ENCODE data around the gene CACNA1G. TPM values are rescaled to one million over a fixed set of nuclear protein-coding genes. Genes with fewer than 3 reads are reported as not detected.

CACNA1G gene
- total RNA-seq, 1 experiment from 2014 or later: not detected

DNA sequence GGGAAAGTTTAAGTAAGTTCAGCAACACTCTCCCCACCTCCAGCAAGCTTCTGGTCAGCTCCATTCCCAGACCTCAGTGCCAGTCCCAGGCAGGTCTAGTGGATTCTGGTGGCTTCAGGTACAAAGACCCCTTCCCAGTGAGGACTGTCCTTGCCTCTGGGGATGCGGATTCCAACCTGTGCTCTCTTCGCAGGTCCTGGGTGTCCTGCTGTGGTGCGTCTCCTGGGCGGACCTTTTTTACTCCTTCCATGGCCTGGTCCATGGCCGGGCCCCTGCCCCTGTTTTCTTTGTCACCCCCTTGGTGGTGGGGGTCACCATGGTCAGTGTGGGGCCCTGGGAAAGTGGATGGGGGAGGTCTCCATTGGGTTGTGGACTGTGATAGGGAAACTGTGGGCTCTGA is 96.0 kb downstream of the CACNA1G start:
- H4K20me1 ChIP-seq (ENCODE audit: insufficient read depth, low read depth, low read length): no peaks in the 10 kb centered on the region
- no peaks in the 10 kb centered on the region for H3K9me2 ChIP-seq (replicated peaks; ENCODE audit: insufficient read depth, low read length)
- H3K9ac ChIP-seq (ENCODE audit: low read length): no peak overlapping the region
- no peak overlapping the region for H3K4me2 ChIP-seq (ENCODE audit: low read depth, low read length, poor library complexity, severe bottlenecking)
- no peaks in the 10 kb centered on the region for H3K9me3 ChIP-seq (ENCODE audit: low read length)
- H3K27me3 ChIP-seq (ENCODE audit: low read length): no peaks in the 10 kb centered on the region
- H3K79me2 ChIP-seq (ENCODE audit: low read length): no peaks in the 10 kb centered on the region
- no peak overlapping the region for H2AFZ ChIP-seq (ENCODE audit: low read length)
- no peak overlapping the region for H3K4me3 ChIP-seq (ENCODE audit: low read length)
- 0 out of 2 replicates have a peak, but pooled peaks cover 3% of the 10 kb centered on the region for H3K4me1 ChIP-seq (ENCODE audit: low read length)
- no peak for DNase-seq
- H3K36me3 ChIP-seq (ENCODE audit: insufficient read depth, low read length): no peaks in the 10 kb centered on the region
- H3K27ac ChIP-seq (ENCODE audit: low read length): no peak overlapping the region

DNA sequence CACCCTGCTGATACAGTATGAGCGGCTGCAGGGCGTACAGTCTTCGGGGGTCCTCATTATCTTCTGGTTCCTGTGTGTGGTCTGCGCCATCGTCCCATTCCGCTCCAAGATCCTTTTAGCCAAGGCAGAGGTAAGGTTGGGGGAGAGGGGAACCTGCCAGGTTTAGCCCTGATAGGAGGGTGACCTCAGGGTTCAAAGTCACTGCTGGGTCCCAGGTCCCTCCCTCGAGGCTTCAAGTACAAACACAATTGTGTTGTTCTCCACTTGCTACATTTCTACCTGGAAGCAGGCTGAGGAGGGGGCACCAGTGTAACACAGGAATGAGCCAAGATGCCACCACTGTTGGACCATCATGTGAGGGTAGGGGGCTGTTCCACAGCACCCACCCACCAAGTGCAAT is 96.5 kb downstream of the CACNA1G start:
- no peaks in the 10 kb centered on the region for H3K36me3 ChIP-seq (ENCODE audit: insufficient read depth, low read length)
- H3K79me2 ChIP-seq (ENCODE audit: low read length): no peaks in the 10 kb centered on the region
- H3K4me2 ChIP-seq (ENCODE audit: low read depth, low read length, poor library complexity, severe bottlenecking): no peak overlapping the region
- no peak overlapping the region for H3K27ac ChIP-seq (ENCODE audit: low read length)
- no peak overlapping the region for H3K9ac ChIP-seq (ENCODE audit: low read length)
- no peak for DNase-seq
- no peaks in the 10 kb centered on the region for H3K9me2 ChIP-seq (replicated peaks; ENCODE audit: insufficient read depth, low read length)
- no peaks in the 10 kb centered on the region for H3K27me3 ChIP-seq (ENCODE audit: low read length)
- H3K4me1 ChIP-seq (ENCODE audit: low read length): 0 out of 2 replicates have a peak, but pooled peaks cover 3% of the 10 kb centered on the region
- H3K9me3 ChIP-seq (ENCODE audit: low read length): no peaks in the 10 kb centered on the region
- H3K4me3 ChIP-seq (ENCODE audit: low read length): no peak overlapping the region
- H2AFZ ChIP-seq (ENCODE audit: low read length): no peak overlapping the region
- H4K20me1 ChIP-seq (ENCODE audit: insufficient read depth, low read depth, low read length): no peaks in the 10 kb centered on the region

DNA sequence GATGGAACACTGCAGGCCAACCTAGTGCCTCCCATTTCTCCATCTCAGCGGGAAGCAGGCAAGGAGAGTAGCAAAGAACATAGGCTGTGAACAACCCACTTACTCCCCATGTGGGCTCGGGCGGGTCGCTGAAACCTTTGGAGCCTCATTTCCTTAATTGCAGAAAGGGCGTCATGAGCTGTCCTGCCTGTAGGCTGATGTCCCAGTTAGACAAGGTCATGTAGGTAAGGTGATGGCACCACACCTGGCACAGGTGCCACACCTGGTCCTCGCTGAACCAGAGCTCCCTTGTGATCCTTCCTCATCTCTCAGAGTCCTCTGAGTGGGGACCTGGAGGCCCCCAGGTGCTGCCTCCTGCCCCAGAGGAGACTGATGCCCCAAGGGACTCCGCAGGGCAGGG is 97.1 kb downstream of the CACNA1G start:
- Histone ChIP-seq H3K79me2 (ENCODE audit: low read length) (no peaks in the 10 kb centered on the region), H3K27me3 (ENCODE audit: low read length) (no peaks in the 10 kb centered on the region), H3K36me3 (ENCODE audit: insufficient read depth, low read length) (no peaks in the 10 kb centered on the region), H3K9ac (ENCODE audit: low read length) (no peak overlapping the region), H3K27ac (ENCODE audit: low read length) (no peak overlapping the region), H3K9me3 (ENCODE audit: low read length) (no peaks in the 10 kb centered on the region), H3K4me3 (ENCODE audit: low read length) (no peak overlapping the region), H3K4me2 (ENCODE audit: low read depth, low read length, poor library complexity, severe bottlenecking) (no peak overlapping the region), H2AFZ (ENCODE audit: low read length) (no peak overlapping the region), H4K20me1 (ENCODE audit: insufficient read depth, low read depth, low read length) (no peaks in the 10 kb centered on the region), H3K9me2 (replicated peaks; ENCODE audit: insufficient read depth, low read length) (no peaks in the 10 kb centered on the region), H3K4me1 (ENCODE audit: low read length) (0 out of 2 replicates have a peak, but pooled peaks cover 3% of the 10 kb centered on the region)
- DNase-seq: no peak

DNA sequence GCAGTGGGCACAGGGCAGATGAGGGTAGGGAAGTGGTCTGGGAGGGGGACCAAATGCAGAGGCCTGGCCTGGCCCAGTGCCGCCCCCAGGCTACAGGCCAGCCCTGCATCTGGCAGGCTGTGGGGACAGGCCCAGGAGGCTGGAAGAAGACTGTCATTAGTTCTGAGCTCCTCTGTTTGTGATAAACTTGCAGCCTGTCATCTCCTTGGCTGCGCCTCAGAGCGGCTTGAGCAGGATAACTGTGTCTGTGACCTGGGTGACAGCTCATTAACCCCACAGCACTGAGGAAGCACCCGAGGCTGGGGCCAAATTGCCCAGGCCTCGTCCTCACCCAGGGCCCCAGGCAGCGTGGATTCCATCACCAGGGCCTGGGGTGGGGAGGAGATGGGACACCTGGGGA is 98.1 kb downstream of the CACNA1G start:
- no peak overlapping the region for H3K27ac ChIP-seq (ENCODE audit: low read length)
- DNase-seq: no peak
- H4K20me1 ChIP-seq (ENCODE audit: insufficient read depth, low read depth, low read length): no peaks in the 10 kb centered on the region
- no peak overlapping the region for H3K4me2 ChIP-seq (ENCODE audit: low read depth, low read length, poor library complexity, severe bottlenecking)
- no peaks in the 10 kb centered on the region for H3K9me3 ChIP-seq (ENCODE audit: low read length)
- no peak overlapping the region for H2AFZ ChIP-seq (ENCODE audit: low read length)
- H3K36me3 ChIP-seq (ENCODE audit: insufficient read depth, low read length): no peaks in the 10 kb centered on the region
- H3K4me3 ChIP-seq (ENCODE audit: low read length): no peak overlapping the region
- H3K79me2 ChIP-seq (ENCODE audit: low read length): no peaks in the 10 kb centered on the region
- H3K9me2 ChIP-seq (replicated peaks; ENCODE audit: insufficient read depth, low read length): no peaks in the 10 kb centered on the region
- no peak overlapping the region for H3K9ac ChIP-seq (ENCODE audit: low read length)
- no peaks in the 10 kb centered on the region for H3K27me3 ChIP-seq (ENCODE audit: low read length)
- H3K4me1 ChIP-seq (ENCODE audit: low read length): 0 out of 2 replicates have a peak, but pooled peaks cover 3% of the 10 kb centered on the region

DNA sequence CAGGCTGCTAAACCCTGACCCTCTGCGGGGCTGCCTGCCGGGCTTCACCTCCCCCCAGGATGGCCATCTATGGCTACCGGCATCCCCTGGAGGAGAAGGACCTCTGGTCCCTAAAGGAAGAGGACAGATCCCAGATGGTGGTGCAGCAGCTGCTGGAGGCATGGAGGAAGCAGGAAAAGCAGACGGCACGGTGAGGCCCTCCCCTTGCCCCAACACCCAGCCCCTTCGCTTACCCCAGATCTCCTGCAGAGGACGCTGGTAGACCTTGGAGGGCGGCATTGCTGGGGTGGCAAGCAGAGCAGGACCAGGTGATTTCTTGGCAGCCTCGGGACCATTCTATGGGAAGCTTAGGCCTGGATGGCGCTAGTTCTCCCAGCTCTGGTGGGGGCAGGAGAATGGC is 98.7 kb downstream of the CACNA1G start:
- no peak overlapping the region for H3K4me3 ChIP-seq (ENCODE audit: low read length)
- no peaks in the 10 kb centered on the region for H3K4me1 ChIP-seq (ENCODE audit: low read length)
- H3K79me2 ChIP-seq (ENCODE audit: low read length): no peaks in the 10 kb centered on the region
- no peaks in the 10 kb centered on the region for H3K9me3 ChIP-seq (ENCODE audit: low read length)
- H3K27me3 ChIP-seq (ENCODE audit: low read length): no peaks in the 10 kb centered on the region
- peak; percentile 51 for DNase-seq
- no peaks in the 10 kb centered on the region for H3K9me2 ChIP-seq (replicated peaks; ENCODE audit: insufficient read depth, low read length)
- no peak overlapping the region for H2AFZ ChIP-seq (ENCODE audit: low read length)
- no peaks in the 10 kb centered on the region for H3K36me3 ChIP-seq (ENCODE audit: insufficient read depth, low read length)
- no peak overlapping the region for H3K4me2 ChIP-seq (ENCODE audit: low read depth, low read length, poor library complexity, severe bottlenecking)
- H3K27ac ChIP-seq (ENCODE audit: low read length): no peak overlapping the region
- no peak overlapping the region for H3K9ac ChIP-seq (ENCODE audit: low read length)
- H4K20me1 ChIP-seq (ENCODE audit: insufficient read depth, low read depth, low read length): no peaks in the 10 kb centered on the region

DNA sequence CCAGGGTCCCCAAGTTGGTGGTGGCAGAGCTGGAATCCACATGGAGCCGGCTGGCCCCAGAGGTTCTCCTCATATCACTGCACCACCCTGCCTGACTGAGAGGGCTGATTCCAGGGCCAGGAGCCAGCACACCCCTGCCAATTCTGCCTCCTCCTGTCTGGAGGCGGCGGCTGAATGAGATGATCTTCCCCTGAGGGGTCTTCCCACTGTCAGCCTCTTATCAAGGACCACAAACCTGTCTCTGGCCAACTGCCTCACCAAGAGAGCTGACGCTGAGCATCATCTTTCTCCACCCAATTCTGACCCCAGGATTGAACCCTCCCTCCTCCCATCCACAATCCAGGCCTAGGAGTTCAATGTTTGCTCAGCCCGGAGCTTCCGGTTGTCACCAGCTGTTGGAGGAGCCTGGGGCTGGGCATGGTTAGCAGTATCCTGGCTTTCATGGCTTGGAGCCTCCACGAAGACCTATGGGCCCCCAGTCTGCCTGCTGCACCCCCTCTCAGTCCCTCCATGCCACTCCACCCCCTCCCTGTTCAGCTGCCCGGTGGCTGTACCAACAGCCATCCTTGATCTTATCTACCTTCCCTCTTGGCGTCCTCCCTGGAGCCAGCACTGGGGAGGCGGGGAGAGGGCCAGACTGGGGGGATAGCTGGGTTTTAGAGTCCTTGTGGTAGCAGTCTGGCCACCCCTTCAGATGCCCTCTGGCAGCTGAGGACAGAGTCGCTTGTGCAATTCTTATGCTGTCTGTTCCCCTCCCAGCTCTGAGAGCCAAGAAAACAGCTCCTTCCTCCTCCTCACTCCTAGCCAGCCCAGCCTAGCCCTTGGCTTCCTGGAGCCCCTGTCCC is 99.7 kb downstream of the CACNA1G start:
- Histone ChIP-seq H4K20me1 (ENCODE audit: insufficient read depth, low read depth, low read length) (no peaks in the 10 kb centered on the region), H3K9ac (ENCODE audit: low read length) (no peak overlapping the region), H3K27ac (ENCODE audit: low read length) (no peak overlapping the region), H3K4me2 (ENCODE audit: low read depth, low read length, poor library complexity, severe bottlenecking) (no peak overlapping the region), H3K79me2 (ENCODE audit: low read length) (no peaks in the 10 kb centered on the region), H3K4me3 (ENCODE audit: low read length) (no peak overlapping the region), H2AFZ (ENCODE audit: low read length) (no peak overlapping the region), H3K27me3 (ENCODE audit: low read length) (no peaks in the 10 kb centered on the region), H3K4me1 (ENCODE audit: low read length) (no peaks in the 10 kb centered on the region), H3K9me2 (replicated peaks; ENCODE audit: insufficient read depth, low read length) (no peaks in the 10 kb centered on the region), H3K9me3 (ENCODE audit: low read length) (no peaks in the 10 kb centered on the region), H3K36me3 (ENCODE audit: insufficient read depth, low read length) (no peaks in the 10 kb centered on the region)
- DNase-seq: no peak

DNA sequence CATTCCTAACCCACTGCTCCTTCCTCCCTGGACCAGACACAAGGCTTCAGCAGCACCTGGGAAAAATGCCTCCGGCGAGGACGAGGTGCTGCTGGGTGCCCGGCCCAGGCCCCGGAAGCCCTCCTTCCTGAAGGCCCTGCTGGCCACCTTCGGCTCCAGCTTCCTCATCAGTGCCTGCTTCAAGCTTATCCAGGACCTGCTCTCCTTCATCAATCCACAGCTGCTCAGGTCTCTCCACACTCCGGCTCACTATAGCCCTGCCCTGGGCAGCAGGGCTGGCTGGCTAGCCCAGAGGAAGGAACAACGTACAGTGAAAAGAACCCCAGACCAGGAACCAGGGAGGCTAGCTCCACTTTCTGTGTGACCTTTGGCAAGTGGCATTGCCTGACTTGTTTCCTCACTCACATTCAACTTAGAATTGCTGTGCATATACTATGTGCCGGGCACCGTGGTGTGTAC is 100.4 kb downstream of the CACNA1G start:
- H4K20me1 ChIP-seq (ENCODE audit: insufficient read depth, low read depth, low read length): no peaks in the 10 kb centered on the region
- no peaks in the 10 kb centered on the region for H3K9me3 ChIP-seq (ENCODE audit: low read length)
- H3K9me2 ChIP-seq (replicated peaks; ENCODE audit: insufficient read depth, low read length): no peaks in the 10 kb centered on the region
- no peak overlapping the region for H3K27ac ChIP-seq (ENCODE audit: low read length)
- H2AFZ ChIP-seq (ENCODE audit: low read length): no peak overlapping the region
- no peak overlapping the region for H3K4me3 ChIP-seq (ENCODE audit: low read length)
- no peaks in the 10 kb centered on the region for H3K27me3 ChIP-seq (ENCODE audit: low read length)
- H3K4me1 ChIP-seq (ENCODE audit: low read length): no peaks in the 10 kb centered on the region
- no peak overlapping the region for H3K4me2 ChIP-seq (ENCODE audit: low read depth, low read length, poor library complexity, severe bottlenecking)
- H3K36me3 ChIP-seq (ENCODE audit: insufficient read depth, low read length): no peaks in the 10 kb centered on the region
- no peak overlapping the region for H3K9ac ChIP-seq (ENCODE audit: low read length)
- no peak for DNase-seq
- no peaks in the 10 kb centered on the region for H3K79me2 ChIP-seq (ENCODE audit: low read length)

DNA sequence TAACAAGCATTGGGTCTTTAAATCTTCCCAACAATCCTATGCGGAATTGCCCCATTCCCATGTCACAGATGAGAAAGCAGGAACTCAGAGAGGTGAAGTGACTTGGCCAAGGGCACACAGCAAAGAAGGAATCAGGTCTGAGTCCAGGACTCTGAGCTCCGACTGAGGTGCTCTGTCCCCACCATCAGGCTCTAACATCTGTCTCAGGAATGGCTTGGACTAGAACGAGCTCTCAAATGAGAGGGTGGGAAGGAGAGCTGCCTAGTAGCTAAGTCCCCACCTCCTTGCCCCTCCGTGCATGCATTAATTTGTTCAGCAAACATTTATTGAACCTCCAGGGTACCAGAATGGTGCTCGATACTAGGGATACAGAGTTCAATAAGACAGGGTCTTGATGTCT is 100.8 kb downstream of the CACNA1G start:
- H3K4me1 ChIP-seq (ENCODE audit: low read length): no peaks in the 10 kb centered on the region
- H3K27ac ChIP-seq (ENCODE audit: low read length): no peak overlapping the region
- H3K4me3 ChIP-seq (ENCODE audit: low read length): no peak overlapping the region
- H3K9ac ChIP-seq (ENCODE audit: low read length): no peak overlapping the region
- no peaks in the 10 kb centered on the region for H4K20me1 ChIP-seq (ENCODE audit: insufficient read depth, low read depth, low read length)
- H3K79me2 ChIP-seq (ENCODE audit: low read length): no peaks in the 10 kb centered on the region
- H3K9me2 ChIP-seq (replicated peaks; ENCODE audit: insufficient read depth, low read length): no peaks in the 10 kb centered on the region
- H3K36me3 ChIP-seq (ENCODE audit: insufficient read depth, low read length): no peaks in the 10 kb centered on the region
- H3K4me2 ChIP-seq (ENCODE audit: low read depth, low read length, poor library complexity, severe bottlenecking): no peak overlapping the region
- no peak overlapping the region for H2AFZ ChIP-seq (ENCODE audit: low read length)
- no peaks in the 10 kb centered on the region for H3K9me3 ChIP-seq (ENCODE audit: low read length)
- no peaks in the 10 kb centered on the region for H3K27me3 ChIP-seq (ENCODE audit: low read length)
- DNase-seq: no peak
